Lower lobe of right lung (tissue), 2 donors: ENCODE measurements around the gene TOR2A. TPM values are rescaled to one million over a fixed set of nuclear protein-coding genes. Genes with fewer than 3 reads are reported as not detected.

ENCODE experiments used
- ATAC-seq, 2 donors: fragments of 200-7000 bp; cut with Tn5 transposase; one replicate each; pipeline ENCODE4 v1.9.1; 2020 to 2022; ENCODE audit warnings: mild to moderate bottlenecking in 2 of 2, moderate library complexity in 2 of 2
- DNase-seq: peaks from one replicate; pipeline ENCODE4 v3.0.0-alpha.2; 2020
- H3K27ac ChIP-seq: fragments of 200-600 bp; one replicate; pipeline ENCODE4 v1.8.0; 2022
- H3K27me3 ChIP-seq: fragments of 200-600 bp; one replicate; pipeline ENCODE4 v1.8.0; 2022; ENCODE audit warnings: low read depth
- H3K36me3 ChIP-seq: fragments of 200-600 bp; one replicate; pipeline ENCODE4 v1.8.0; 2022; ENCODE audit warnings: mild to moderate bottlenecking
- H3K4me1 ChIP-seq: fragments of 200-600 bp; one replicate; pipeline ENCODE4 v1.8.0; 2022
- H3K4me3 ChIP-seq: fragments of 200-600 bp; one replicate; pipeline ENCODE4 v1.8.0; 2022; ENCODE audit warnings: mild to moderate bottlenecking
- H3K9me3 ChIP-seq: fragments of 200-600 bp; one replicate; pipeline ENCODE4 v1.8.0; 2022
- intact Hi-C: fragments of 100-400 bp; cut with DNase I; formaldehyde crosslinking; loops from one replicate; pipeline ENCODE4 v1.11.0; 2022
- total RNA-seq: library from RNA; stranded (reverse); fragmentation: NEBNext Ultra II Directional; extraction: Animal tissue kit (Norgen Biotek cat#: 25700); gene quantifications from one replicate; pipeline ENCODE4 v1.2.1, GENCODE V29; 2021
- TF ChIP-seq, protein P1 (sequence below): fragments of 200-600 bp; IDR thresholded peaks from one replicate; pipeline ENCODE4 v1.8.0; 2022; ENCODE audit warnings: antibody characterized with exemption, mild to moderate bottlenecking
- donor health status: DM: no; HTN: yes; CAD: no; lungs with severe emphysema.

Gene TOR2A
- total RNA-seq, 1 donor from 2014 or later, result 16.5 TPM

- Histone ChIP-seq H3K9me3 (no peaks in the 10 kb centered on the region), H3K27me3 (no peaks in the 10 kb centered on the region), H3K27ac (no peak within 1 kb of the TSS), H3K4me3 (no peak within 1 kb of the TSS), H3K4me1 (no peaks in the 10 kb centered on the region), H3K36me3 (peaks cover 3% of the 10 kb centered on the region)
- TF ChIP-seq, protein P1, sequence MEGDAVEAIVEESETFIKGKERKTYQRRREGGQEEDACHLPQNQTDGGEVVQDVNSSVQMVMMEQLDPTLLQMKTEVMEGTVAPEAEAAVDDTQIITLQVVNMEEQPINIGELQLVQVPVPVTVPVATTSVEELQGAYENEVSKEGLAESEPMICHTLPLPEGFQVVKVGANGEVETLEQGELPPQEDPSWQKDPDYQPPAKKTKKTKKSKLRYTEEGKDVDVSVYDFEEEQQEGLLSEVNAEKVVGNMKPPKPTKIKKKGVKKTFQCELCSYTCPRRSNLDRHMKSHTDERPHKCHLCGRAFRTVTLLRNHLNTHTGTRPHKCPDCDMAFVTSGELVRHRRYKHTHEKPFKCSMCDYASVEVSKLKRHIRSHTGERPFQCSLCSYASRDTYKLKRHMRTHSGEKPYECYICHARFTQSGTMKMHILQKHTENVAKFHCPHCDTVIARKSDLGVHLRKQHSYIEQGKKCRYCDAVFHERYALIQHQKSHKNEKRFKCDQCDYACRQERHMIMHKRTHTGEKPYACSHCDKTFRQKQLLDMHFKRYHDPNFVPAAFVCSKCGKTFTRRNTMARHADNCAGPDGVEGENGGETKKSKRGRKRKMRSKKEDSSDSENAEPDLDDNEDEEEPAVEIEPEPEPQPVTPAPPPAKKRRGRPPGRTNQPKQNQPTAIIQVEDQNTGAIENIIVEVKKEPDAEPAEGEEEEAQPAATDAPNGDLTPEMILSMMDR, result no peak
- DNase-seq, result no peak
- peak; percentile 31 to 40 for ATAC-seq
- intact Hi-C loops, result no loop called here
Measured at GRCh38 chr9:127706836-127707241, 28.3 kb downstream of the TOR2A start, which contains the start of gene CFAP157. Gene CFAP157 (plus strand): TSS chr9:127706988. CDS start chr9:127707032, 44 bp downstream.

GRCh38 chr9:127705577-127706379 lies 29.3 kb downstream of the TOR2A start:
- Histone ChIP-seq H3K36me3 (no peaks in the 10 kb centered on the region), H3K4me1 (no peaks in the 10 kb centered on the region), H3K27ac (no peak overlapping the region), H3K4me3 (no peak overlapping the region), H3K27me3 (no peaks in the 10 kb centered on the region), H3K9me3 (no peaks in the 10 kb centered on the region)
- TF ChIP-seq, protein P1, result no peak
- no peak for DNase-seq
- ATAC-seq, result peak in 1 of 2 donors; percentile 8
- intact Hi-C loops, result no loop called here

DNA sequence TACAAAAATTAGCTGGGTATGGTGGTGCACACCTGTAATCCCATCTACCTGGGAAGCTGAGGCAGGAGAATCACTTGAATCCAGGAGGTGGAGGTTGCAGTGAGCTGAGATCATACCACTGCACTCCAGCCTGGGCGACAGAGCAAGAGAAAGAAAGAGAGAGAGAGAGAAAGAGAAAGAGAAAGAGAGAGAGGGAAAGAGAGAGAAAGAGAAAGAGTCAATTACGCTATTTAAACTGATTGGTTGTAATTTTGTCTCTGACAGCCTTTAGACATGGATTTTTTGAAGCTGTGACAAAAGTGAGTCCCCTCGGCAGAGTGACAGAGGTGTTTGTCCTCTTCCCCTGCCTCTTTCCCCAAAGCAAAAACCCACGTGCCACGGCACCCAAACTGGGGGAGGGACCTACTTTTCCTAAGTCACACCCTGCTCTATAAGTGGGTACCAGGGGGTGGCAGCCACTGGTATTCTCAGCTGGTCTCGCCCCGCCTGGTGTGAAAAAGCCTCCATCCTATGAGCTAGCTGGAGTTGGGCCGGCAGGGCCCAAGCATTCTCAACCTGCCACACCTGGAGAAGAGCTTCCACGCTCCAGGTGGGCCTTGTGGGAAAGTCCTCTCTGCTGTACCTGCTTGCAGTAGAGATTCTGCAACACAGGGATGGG lies 31.7 kb downstream of the TOR2A start:
- intact Hi-C loops, result no loop called here
- ATAC-seq, result no peak
- TF ChIP-seq, protein P1, result no peak

DNA sequence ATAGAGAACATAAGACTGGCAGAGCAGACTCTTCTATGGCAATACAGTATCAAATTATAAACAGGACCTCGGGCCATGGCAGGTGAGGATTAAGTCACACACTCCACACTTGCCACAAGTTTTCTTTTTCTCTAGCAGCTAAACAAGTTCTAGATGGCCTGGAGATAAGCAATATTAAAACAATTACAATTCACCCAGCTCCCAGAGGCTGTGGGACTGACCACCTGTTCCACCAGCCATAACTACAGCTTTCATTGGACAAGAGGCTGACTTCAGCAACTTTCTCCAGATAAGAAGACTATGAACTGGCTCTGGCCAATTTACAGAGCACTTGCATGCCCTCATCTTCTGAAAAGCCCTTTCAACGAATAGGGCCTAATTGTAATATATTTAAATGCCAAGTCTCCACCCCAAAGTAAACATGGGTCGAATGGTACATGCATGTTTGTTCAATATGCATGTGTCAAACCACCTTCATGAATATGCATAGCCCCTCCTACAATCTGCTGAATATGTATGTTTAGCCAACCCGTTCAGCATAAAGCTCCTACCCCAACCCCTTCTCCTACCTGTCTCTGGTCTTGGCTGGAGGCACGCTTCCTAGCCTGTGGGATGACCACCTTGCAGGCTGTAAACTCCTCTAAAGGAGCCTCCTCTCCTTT lies 34.4 kb downstream of the TOR2A start:
- TF ChIP-seq, protein P1, result no peak
- ATAC-seq, result no peak
- Histone ChIP-seq H3K27ac (no peak overlapping the region), H3K9me3 (no peaks in the 10 kb centered on the region), H3K36me3 (no peaks in the 10 kb centered on the region), H3K27me3 (no peaks in the 10 kb centered on the region), H3K4me1 (no peaks in the 10 kb centered on the region), H3K4me3 (no peak overlapping the region)
- no peak for DNase-seq
- intact Hi-C loops, result no loop called here

More for the DNA sequence above, 31.7 kb downstream of the TOR2A start:
- DNase-seq, result no peak
- Histone ChIP-seq H3K36me3 (no peaks in the 10 kb centered on the region), H3K27me3 (no peaks in the 10 kb centered on the region), H3K27ac (no peak overlapping the region), H3K4me1 (no peaks in the 10 kb centered on the region), H3K9me3 (no peaks in the 10 kb centered on the region), H3K4me3 (no peak overlapping the region)

- Histone ChIP-seq H3K4me3 (no peak overlapping the region), H3K9me3 (no peaks in the 10 kb centered on the region), H3K36me3 (no peaks in the 10 kb centered on the region), H3K27me3 (no peaks in the 10 kb centered on the region), H3K27ac (peak overlapping the region; percentile 92), H3K4me1 (no peaks in the 10 kb centered on the region)
- no peak for ATAC-seq
- intact Hi-C loops, result no loop called here
- TF ChIP-seq, protein P1, result no peak
- no peak for DNase-seq
Measured at GRCh38 chr9:127700140-127700539, 35.0 kb downstream of the TOR2A start.
